ENCODE data around the gene MST1. TPM values are rescaled to one million over a fixed set of nuclear protein-coding genes. Genes with fewer than 3 reads are reported as not detected.

MST1 gene
- total RNA-seq, 4 donors from 2014 or later = 0.10 to 4.8 (median 2.4) TPM

DNA sequence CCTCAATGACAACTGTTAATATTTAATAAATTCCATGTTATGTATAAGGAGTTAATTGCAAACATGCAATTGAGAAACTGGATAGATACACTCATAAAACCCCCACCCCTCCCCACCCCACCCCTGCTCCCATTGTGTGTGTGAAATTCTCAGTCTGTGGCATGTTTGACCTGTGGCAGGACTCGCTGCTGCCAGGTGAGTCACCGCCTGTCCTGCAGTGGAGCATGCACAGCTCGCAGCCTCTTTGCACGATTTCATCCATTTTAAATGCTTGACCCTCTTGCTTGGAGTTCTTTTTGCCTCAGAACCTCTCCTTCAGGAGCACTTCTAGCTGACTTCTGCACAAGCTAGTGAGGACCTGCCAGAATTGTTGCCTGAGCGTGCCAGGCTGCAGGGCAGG lies 20.4 kb downstream of the MST1 start:
- TF ChIP-seq, protein P1, sequence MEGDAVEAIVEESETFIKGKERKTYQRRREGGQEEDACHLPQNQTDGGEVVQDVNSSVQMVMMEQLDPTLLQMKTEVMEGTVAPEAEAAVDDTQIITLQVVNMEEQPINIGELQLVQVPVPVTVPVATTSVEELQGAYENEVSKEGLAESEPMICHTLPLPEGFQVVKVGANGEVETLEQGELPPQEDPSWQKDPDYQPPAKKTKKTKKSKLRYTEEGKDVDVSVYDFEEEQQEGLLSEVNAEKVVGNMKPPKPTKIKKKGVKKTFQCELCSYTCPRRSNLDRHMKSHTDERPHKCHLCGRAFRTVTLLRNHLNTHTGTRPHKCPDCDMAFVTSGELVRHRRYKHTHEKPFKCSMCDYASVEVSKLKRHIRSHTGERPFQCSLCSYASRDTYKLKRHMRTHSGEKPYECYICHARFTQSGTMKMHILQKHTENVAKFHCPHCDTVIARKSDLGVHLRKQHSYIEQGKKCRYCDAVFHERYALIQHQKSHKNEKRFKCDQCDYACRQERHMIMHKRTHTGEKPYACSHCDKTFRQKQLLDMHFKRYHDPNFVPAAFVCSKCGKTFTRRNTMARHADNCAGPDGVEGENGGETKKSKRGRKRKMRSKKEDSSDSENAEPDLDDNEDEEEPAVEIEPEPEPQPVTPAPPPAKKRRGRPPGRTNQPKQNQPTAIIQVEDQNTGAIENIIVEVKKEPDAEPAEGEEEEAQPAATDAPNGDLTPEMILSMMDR (IDR thresholded peaks at IDR 0.05 in 4 of 5, conservative IDR thresholded peaks at IDR 0.05 in 1 of 5) = no peak
- no peak for TF ChIP-seq POLR2A (IDR thresholded peaks at IDR 0.05)
- H3K4me3 ChIP-seq = no peak overlapping the region
- in situ Hi-C loops (cut with MboI; ENCODE audit: low sequenced_read_pairs in 4 of 4) (no loop called here), intact Hi-C loops (cut with DNase I; ENCODE audit: low total_unique reads) (no loop called here)
- DNase-seq = no peak
- H3K27me3 ChIP-seq = peaks cover 0 to 3% (median 0%) of the 10 kb centered on the region in 3 donors
- H3K27ac ChIP-seq = no peak overlapping the region
- H3K36me3 ChIP-seq = no peaks in the 10 kb centered on the region
- peaks cover 5 to 6% of the 10 kb centered on the region in 2 donors for H3K4me1 ChIP-seq
- no peaks in the 10 kb centered on the region for H3K9me3 ChIP-seq
- ATAC-seq = no peak

- H3K4me3 ChIP-seq = no peak overlapping the region
- in situ Hi-C loops (cut with MboI; ENCODE audit: low sequenced_read_pairs in 4 of 4) = no loop called here
- TF ChIP-seq, protein P1 (IDR thresholded peaks at IDR 0.05 in 4 of 5, conservative IDR thresholded peaks at IDR 0.05 in 1 of 5) = no peak
- no peak for TF ChIP-seq POLR2A (IDR thresholded peaks at IDR 0.05)
- ATAC-seq (no peak), DNase-seq (no peak)
- no peaks in the 10 kb centered on the region for H3K36me3 ChIP-seq
- intact Hi-C loops (cut with DNase I; ENCODE audit: low total_unique reads) = no loop called here
- H3K27ac ChIP-seq = no peak overlapping the region
- H3K27me3 ChIP-seq = peaks cover 0 to 3% (median 0%) of the 10 kb centered on the region in 3 donors
- H3K4me1 ChIP-seq = peaks cover 4% of the 10 kb centered on the region in 2 donors
- H3K9me3 ChIP-seq = no peaks in the 10 kb centered on the region
These were observed 20.9 kb downstream of the MST1 start for GRCh38 chr3:49668414-49668797.

DNA sequence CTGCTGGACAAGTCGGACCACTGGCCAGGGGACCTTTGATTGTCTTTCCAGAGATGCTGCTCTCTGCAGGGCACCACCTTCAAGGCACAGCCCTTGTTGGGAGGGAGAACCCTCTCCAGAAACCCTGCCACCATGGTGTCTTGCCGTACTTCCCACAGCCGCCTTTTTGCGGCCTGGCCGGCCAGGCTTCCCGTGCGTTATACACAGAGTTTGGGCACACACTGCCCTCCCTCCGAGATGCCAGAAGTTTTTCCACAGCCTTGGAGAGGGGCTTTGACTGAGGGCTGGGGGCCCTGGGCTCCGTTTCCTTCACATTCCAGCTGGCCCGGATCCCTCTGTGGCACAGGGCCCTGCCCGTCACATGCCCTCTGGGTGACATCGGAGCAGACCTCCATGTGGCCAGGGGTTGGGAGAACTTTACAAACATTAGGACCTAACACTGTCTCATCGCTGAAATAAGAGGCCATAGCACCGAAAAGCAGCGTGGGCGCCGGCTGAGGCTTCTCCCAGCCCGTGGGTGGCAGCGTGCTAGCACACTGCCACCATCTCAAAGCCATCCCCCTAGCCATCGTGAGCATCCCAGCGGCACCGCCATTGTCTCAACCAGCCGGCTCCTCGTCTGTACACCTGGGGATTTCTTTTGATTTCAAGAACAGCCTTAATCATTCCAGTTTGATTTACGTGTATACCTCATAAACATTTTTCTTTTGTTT lies 21.4 kb downstream of the MST1 start:
- in situ Hi-C loops (cut with MboI; ENCODE audit: low sequenced_read_pairs in 4 of 4) = no loop called here
- intact Hi-C loops (cut with DNase I; ENCODE audit: low total_unique reads) = no loop called here

DNA sequence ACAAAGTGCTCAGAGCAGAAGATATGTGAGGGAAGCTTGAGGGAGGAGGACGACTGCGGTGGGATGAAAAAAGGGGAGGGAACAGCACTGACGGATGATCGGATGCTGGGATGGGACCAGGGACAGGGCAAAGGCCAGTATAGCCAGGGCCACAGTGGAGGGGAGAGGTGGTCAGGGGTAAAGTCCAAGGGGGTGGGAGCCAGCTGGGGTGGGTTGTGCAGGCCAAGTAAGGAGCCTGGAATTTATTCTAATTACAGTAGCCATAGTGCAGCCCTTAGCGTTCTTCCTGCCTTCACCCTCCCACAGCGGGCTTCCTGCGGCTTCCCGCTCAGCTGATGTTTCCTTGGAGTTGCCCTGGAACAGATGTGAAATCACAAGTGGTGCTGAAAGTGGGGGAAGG lies 22.7 kb downstream of the MST1 start:
- ATAC-seq = no peak
- TF ChIP-seq, protein P1 (IDR thresholded peaks at IDR 0.05 in 4 of 5, conservative IDR thresholded peaks at IDR 0.05 in 1 of 5) = no peak
- no peak for TF ChIP-seq POLR2A (IDR thresholded peaks at IDR 0.05)
- in situ Hi-C loops (cut with MboI; ENCODE audit: low sequenced_read_pairs in 4 of 4) = no loop called here
- no peaks in the 10 kb centered on the region for H3K4me1 ChIP-seq
- intact Hi-C loops (cut with DNase I; ENCODE audit: low total_unique reads) = no loop called here
- H3K36me3 ChIP-seq = no peaks in the 10 kb centered on the region
- peaks cover 0 to 3% (median 0%) of the 10 kb centered on the region in 3 donors for H3K27me3 ChIP-seq
- H3K27ac ChIP-seq = no peak overlapping the region
- DNase-seq = no peak
- H3K9me3 ChIP-seq = no peaks in the 10 kb centered on the region
- no peak overlapping the region for H3K4me3 ChIP-seq

More for the DNA sequence above, 21.4 kb downstream of the MST1 start:
- Histone ChIP-seq H3K4me1 (no peaks in the 10 kb centered on the region), H3K4me3 (no peak overlapping the region), H3K27me3 (peaks cover 0 to 3% (median 0%) of the 10 kb centered on the region in 3 donors), H3K27ac (no peak overlapping the region), H3K36me3 (no peaks in the 10 kb centered on the region), H3K9me3 (no peaks in the 10 kb centered on the region)
- no peak for ATAC-seq
- no peak for DNase-seq
- no peak for TF ChIP-seq POLR2A (IDR thresholded peaks at IDR 0.05)
- TF ChIP-seq, protein P1 (IDR thresholded peaks at IDR 0.05 in 4 of 5, conservative IDR thresholded peaks at IDR 0.05 in 1 of 5) = no peak

All from gastrocnemius medialis (tissue), 4 donors.